Stimulated activated CD4-positive, alpha-beta T cell treated with anti-CD3 and anti-CD28 coated beads, Interleukin-4, amount 100 ng/mL, for 24 hours (primary cell): ENCODE results near the gene WBP2NL.
A peak's percentile ranks its signal among the peaks of the same experiment; 100 is the strongest.

Source experiments
- DNase-seq: peaks from one replicate; pipeline ENCODE4 v3.0.0-alpha.2; 2020

Gene WBP2NL

DNA sequence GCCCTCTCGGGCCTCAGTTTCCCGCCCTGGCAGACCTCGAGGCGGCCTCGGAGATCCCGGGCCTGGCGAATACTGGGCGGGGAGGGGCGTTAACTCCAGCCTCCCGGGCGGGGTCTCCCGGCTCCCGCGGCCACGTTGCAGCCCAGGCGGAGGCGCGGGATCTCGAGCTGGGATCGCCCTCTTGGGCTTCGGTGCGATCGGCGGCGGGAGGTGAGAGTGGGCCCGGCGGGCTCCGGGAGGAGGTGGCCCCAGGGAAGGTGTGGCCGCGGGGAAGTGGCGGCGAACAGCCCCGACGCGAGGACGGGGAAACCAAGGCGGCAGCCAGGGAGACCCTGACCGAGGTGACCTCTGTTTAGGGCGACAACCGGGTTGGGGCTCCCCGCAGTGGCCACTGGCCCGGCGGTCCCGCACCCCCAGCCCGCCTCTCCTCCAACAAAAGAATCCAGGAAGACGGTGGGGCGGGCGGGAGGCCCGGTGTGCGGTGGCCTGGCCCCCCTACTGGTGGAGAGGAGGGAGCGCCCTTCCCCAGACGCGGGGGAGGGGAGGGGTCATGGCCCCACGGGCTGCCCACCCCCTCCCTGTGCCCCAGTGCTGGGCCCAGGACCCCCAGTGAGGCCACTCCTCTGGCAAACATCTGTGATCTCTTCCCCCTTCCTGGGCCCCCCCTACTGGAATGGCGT lies 75.7 kb downstream of the WBP2NL start, which contains the start of gene PHETA2:
Gene PHETA2 (plus strand): TSS at position 117 of the 680 bp plus-strand sequence. CDS start 3,046 bp downstream, outside the sequence.
- peak; percentile 57 for DNase-seq

DNA sequence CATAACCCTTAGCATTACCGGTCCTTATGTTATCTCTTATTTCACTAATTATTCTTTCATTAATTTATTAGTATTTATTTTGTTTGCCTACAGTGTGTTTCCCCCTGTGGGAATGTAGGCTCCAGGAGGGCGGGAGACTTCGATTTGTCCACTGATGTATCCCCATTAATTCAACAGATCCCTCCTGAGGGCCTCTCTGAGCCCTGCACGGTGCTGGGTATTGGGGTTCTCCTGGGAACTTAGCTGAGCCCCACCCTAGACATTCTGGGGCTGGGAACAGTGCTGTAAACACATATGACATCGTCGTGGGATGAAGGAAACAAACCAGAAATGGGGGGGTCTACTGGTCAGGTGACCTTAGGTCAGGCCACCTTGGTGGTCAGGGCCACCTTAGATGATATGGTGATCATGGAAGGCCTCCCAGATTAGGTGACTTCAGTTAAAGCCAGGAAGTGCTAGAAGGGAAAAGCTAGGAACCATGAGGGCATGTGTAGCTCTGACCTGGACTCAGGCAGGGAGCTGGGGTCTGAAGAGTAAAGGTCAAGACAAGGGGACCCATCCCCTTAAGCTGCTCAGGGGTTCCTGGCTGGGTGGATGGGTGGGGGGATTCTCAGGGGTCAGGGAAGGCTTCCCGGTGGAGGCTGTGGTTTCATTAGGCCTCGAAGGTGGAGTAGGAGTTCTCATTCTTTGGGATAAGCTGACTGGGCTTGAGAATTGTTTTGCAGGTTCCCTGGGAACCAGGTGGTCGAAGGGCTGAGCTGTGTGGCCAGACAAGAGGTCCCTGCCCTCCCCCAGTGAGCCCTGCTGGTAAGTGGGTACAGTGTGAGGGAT lies 76.5 kb downstream of the WBP2NL start:
- no peak for DNase-seq

DNA sequence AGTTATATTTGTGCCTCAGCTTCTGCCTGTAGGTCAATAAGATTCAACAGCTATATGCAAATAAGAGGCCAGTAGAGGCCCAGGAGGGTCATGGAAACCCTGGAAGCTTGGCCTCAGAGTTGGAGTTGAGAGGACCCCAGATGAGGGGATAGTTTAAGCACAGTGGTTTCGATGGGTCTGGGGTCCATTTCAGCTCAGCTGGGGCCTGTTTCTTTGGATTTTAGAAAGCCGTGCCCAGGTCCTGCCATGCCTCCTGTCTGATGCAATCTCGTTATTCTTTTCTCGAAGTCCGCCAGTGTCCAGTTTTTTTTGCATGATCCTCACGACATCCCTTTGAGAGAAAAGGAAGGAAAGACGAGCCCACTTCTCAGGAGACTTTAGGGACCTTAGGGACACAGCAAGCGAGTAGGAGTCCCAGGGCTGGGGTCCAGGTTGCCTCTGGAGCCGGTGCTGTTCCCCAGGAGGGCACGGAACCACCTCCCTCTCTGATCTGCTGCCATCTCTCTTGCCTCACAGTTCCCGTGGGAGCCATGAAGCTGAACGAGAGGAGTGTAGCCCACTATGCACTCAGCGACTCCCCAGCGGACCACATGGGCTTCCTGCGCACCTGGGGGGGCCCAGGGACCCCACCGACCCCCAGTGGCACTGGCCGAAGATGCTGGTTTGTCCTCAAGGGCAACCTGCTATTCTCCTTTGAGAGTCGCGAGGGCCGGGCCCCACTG lies 78.3 kb downstream of the WBP2NL start:
- no peak for DNase-seq

DNA sequence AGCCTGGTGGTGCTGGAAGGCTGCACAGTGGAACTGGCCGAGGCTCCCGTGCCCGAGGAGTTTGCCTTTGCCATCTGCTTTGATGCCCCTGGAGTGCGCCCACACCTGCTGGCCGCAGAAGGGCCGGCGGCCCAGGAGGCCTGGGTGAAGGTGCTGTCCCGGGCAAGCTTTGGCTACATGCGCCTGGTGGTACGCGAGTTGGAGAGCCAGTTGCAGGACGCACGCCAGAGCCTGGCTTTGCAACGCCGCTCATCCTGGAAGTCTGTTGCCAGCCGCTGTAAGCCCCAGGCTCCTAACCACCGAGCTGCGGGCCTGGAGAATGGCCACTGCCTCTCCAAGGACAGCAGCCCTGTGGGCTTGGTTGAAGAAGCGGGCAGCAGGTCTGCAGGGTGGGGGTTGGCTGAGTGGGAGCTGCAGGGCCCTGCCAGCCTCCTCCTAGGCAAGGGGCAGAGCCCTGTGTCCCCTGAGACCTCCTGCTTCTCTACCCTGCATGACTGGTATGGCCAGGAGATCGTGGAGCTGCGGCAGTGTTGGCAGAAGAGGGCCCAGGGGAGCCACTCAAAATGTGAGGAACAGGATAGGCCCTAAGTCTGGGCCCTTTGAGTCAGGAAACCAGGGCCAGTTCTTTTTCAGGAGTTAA lies 79.0 kb downstream of the WBP2NL start:
- no peak for DNase-seq
